ENCODE results near the gene FTO.

FTO gene

DNA sequence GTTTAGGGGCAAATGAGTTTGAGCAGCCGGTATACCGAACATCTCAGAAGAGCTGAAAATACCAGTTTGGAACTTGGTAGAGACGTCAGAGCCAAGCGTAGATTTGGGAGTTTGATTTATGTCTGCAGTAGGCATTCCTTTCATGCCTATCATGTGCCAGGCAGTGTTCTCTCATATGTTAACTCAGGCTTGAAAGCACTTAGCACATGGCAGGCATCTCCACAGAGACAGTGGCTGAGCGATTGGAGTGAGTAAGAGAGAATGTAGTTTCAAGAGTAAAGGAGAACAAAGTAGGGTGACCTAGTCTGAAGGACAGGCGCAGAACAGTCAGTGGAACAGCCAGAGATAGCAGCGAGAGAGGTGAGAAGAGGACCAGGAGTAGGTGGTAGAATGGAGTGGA is 207.0 kb downstream of the FTO start:
- DNase-seq = no peak

DNA sequence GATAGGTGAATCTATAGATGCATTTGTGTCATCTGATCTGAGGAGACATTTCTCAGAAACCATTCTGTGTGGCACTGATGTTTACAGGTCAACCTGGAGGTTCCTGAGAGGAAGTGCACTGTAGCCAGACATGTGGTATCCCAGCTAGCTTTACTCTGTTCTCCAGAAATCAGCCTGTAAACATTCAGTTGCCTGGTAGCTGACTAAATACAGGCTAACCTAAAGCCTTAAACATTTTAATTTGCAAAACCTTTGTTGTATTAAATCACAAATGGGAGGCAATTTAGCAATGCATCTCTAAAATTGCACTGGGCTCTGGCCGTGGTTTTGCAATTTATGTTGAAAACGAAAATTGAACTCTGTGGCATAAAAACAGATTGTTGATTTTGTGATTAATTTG is 207.6 kb downstream of the FTO start:
- DNase-seq = no peak

DNA sequence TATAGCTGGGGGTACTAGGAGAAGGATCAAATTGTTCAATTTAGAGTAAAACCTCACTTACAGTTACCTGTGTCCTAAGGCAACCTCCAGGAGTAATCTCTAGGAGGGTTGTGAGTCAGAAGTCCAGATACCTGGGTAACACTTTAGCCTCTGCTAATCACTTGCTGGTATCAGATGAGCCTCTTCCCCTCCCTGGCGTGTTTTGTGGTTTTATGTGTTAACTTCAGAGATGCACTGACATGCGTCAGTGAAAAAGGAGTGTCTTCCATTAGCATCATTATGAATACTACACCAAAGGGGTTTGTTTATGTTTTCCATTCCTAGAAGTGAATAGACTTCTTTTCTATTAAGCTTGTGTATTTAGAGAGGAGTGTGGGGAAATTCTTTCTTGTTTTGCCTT is 208.2 kb downstream of the FTO start:
- DNase-seq = no peak

DNA sequence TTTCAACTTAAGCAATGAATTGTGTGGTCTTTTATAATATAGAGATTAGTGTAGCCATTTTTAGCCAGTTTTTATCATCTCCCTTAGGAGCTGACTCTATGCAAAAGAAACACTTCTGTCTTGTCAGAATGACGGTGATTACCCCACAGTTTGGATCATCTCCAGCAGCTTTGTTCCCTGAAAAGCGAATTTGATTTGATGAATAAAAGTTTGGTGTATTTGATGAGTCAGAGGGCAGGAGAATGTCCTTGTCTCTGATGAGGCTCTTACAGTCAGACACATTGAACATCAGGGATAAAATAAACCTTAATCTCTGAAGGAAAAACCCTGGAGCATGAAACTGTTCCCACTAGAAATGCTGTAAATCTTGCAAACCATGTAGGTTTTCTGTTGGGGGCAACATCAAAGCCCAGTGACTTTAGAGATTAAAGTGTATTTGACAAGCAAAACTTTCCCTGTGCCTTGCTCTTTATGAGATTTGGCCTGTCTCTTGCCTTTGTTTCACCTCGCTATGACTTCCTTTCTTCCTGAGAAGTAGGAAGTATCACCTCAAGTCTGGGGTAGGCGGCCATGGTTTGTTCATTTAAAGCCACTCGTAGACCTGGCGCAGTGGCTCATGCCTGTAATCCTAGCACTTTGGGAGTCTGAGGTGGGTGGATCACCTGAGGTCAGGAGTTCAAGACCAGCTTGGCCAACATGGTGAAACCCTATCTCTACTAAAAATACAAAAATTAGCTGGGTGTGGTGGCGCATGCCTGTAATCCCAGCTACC is 209.3 kb downstream of the FTO start:
- DNase-seq = no peak

DNA sequence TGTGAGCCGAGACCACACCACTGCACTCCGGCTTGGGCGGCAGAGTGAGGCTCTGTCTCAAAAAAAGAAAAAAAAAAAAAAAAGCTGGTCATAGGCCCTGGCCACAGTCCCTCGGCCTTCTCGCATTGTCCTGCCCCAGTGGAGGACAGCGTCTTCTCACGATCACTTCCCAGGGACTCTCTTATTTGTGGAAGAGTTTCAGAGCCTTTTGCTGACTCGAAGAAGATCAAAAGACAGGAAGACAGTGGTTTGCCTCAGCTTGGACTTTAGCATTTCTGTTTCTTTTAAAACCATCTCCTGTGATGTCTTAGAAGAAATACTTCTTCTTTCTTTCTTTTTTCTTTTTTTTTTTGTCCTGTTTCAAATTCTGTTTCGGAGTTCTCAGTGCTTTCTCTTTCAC is 210.0 kb downstream of the FTO start:
- no peak for DNase-seq

DNA sequence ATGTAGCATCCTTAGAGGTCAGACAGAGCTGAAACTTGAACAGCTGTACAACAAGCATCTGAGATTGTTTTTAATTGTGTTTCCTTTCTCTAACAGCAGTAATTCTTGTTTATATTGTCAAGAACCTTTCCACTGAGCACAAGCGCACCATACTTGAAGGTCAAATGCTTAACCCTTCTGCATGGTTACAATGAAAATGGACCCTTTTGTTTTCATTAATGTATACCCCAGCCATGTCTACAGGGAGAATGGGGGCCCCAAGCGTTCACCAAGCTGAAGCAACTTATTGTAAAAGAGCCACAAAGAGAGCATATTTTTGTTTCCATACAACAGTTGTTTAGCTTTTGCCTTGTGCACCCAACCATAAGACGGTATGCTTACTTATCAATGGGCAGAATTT is 210.8 kb downstream of the FTO start:
- DNase-seq = no peak

DNA sequence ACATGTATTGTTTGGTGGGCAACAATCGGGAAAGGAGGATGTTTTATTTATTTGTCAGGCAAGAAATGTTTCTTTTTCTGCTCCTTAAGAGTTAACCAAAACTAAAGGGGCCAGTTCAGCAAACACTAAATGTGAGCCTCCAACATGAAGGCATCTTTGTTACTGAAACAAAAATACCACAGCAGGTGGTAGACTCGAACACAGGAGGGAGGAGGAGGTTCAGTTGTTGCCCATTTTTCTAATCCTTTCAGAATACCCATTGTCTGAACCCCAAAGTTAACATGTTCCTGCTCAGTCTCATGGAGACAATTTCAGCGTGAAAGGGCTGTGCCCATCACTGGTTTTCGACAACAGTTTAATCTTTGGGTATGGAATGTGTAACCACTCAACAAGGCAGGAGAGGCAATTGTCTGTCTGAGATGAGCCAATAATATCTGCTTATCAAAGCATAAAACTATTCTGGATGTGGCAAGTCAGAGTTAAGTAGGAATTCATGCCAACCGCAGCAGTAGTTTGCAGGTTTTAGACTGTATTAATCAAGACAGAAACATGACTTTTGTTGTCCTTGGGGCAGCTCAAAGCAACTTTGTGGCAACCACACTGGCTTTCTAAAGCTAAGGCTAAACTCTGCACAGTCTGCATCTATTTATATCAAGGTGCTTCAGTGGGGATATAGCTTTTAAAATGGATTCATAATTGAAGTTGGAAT is 211.7 kb downstream of the FTO start:
- DNase-seq = no peak

DNA sequence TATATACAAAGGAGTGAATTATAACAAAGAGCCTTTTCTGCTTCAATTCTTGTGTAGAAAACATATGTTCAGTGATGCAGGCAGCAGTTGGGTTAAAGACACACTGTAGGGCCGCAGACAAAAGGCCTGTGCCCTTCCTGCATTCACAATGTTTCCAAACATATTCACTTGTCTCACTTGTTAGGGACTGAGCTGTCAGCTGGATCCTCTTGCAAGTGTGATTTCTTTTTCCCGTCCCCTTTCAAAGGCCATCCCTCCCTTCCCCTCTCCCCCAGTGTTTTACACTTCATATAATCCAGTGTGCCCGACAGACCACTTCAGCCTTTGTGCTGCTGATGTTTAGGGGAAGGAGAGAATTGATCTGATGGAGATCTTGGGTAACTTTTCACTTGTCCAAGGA is 217.0 kb downstream of the FTO start:
- DNase-seq = no peak

DNA sequence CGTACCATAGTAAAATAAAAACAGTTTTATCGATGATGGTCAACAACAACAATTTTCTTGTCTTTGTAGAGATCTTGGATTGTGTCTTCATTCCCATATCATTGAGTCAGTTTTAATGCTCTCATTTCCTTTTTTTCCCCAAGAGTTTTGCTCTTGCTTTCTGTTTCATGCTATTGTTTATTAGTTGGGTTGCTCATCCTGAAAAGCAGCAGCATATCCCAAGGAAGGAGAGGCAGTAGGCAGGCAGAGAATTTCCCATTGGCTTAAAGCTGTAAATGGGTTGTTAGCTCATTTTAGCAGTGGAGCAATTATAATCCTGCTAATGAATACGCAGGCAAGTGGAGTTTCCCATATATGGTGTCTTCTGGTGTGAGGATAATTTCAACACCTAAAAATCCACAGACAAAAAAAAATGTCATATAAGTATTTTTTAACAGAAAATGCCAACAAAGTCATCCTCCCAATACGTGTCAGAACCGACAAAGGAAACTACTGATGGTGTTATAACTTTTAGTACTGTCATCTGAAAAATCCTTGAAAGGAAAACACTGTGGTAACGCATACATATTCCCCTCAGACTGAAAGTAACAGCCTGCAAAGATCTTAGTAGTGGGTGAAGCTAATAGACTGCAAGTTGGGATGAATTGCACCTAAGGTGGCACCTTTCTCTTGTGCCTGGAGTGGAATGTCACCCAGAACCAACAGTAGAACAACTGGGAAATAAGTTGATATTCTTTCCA is 218.3 kb downstream of the FTO start:
- no peak for DNase-seq

DNA sequence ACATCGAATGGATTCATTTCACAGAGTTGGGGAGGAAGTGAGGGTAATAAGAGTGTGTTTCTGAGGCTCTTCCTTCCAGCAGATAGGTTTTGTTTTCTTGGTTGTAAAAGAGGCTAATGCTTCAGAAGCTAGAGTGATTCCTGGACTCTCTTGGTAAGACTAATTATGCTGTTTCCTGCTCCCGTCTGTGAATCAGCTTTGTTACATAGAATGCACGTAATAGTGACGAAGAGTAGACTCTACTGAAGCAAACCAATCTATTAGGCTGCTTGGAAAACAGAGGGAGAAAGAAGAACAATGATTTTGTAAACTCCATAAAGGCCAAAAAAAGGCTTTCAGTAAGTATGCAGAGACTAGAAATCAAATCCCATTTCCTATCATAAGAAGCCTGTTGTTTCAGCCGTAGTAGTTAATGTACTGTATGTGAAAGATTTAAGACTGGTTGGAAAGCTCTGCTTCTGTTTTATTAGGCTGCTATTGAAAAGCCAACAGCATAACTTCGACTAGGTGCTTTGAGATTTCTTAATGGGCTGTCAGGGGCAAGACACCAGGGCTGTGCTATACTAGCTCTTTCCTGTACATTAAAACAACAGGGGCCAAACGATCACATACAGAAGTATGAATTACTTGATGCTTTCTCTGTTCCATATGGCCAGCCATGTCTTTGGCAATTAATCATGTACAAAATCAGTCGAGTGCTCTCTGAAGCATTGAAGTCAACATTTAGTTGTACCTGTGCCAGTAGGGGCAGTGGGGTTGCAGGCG is 219.0 kb downstream of the FTO start:
- DNase-seq = no peak

DNA sequence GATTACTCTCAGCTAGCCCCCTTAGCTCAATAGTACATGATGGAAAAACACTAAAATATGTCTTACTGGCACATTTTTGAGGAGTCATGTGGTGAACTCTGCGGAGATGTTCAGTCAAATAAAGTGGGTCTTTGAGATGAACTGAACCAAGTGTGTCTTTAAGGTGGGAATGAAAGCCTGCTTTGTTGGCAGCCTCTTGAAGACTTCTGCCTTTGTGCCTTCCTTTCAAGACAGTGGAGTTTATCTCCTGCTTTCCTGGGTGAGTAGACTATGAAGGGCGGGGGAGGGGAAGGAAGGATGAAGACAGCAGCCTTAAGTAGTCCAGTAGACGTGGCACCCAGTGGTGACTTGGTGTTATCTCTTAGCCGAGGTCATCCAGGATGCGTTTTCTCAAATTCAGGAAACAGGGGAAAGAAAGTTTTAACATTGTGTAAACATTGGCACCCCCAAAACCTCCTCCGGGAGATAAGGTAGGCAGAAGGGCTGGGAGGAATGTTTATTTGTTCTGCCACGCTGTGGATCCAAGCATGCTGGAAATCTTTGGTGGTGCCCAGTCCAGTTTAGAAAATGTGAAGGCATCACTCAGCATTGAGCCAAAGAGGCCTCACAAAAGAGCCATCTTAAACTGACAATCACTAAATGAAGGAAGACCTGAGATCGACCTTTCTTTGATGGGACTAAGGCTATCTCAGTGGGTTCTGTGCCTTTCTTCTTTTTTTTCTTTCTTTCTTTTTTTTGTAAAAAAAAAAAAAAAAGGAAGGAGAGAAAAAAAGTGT is 220.6 kb downstream of the FTO start:
- DNase-seq = no peak

DNA sequence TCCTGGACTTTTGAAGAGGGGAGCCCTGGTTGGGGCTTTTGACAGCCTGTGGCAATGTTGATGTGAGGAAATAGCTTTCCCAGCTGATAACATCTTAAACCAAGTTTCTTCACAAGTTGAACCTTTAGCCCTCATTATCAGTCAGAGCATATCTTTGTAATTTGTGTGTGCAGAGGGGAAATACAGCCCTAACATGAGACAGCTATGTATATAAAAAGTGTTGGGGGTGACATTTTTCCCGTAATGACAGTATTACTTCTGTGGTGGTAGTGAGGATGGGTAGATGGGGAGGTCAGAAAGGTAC is 221.1 kb downstream of the FTO start:
- no peak for DNase-seq

DNA sequence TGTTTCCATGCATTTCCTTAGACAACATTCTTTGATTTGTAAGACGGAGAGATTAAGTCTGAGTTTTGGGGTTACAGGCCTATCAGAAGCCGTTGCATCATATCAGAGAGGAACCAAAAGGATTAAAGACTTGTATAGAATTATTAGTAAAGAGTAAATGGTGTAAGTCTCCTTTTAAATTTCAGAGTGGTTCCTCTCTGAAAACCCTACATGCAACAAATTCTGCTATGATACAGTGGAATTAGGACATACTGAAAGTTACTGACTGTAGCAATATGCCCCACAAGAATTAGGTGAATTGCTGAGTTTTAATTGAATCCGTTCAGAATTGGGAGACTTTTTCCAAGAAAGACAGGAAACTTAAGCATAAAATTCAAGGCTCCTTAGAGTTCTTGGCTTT is 221.6 kb downstream of the FTO start:
- no peak for DNase-seq

DNA sequence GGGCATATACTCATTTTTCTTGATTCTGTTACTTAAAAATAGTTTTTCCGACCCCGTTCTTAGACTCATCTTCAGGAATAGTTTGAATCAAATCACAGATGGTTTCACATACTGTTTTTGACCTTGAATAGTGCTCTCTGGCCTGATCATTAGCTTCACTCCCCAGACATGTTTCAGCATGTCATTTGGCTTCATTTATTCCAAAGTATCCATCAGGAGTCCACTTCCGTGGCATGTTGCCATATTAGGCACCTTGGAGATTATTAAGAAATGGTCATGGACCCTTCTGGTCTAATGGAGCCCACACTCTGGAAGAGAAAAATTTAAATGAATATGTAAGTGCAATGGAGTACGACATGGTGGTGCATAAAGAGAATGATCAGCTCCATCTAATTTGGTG is 222.3 kb downstream of the FTO start:
- no peak for DNase-seq

DNA sequence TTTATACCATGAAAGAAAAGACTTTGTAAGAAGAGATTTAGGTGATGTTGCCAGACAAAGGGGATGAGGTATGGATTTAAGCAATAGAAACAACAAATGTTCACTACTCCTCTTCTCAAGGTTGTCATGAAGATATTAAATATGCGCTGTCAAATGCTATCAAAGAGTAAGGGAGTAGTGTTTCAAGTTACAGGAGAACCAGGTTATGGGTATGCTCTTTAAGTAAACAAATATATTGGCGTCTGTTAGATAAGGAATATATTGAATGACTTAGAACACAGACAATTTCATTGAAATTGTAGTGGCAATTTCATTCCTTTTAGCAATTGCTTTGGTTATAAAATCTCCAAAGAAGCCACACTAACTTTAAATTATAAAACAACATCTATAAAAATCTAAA is 229.0 kb downstream of the FTO start:
- DNase-seq = no peak

DNA sequence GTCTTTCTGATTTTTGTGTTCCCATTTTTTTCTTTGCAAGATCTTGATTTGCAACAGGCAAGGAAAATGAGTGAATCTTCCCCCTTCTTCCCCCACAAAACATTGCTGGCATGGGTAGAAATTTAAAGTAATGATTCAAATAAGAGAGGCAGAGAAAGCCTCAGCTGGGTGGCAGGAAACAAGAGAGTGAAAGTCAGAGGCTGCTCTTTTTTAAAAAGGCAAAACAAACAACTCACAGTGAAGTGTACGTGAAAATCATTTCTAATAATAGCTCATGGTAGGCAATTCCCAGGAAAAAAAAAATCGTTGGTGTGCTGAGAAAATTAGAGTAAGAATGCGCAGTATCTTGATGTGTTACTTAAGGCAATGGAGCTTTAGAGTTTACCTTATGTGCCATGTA is 229.5 kb downstream of the FTO start:
- DNase-seq = no peak

DNA sequence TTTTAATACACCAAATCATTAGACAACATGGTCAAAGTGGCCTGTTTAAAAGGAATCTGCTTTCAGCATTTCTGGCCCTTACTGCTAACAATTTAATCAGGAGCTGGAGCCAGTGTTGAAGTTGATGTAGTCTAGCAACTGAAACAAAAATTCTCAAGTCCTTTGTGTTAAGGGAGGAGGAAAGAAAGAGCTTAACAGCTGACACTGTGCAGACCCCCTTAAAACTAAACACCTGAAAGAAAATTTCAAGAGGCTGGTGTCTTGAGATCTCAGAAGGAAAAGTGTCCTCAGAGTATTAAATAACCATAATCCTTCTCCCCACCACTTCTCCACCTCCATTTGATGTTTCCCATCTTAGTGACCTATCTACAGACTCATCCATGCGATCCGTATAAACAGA is 232.1 kb downstream of the FTO start:
- no peak for DNase-seq

DNA sequence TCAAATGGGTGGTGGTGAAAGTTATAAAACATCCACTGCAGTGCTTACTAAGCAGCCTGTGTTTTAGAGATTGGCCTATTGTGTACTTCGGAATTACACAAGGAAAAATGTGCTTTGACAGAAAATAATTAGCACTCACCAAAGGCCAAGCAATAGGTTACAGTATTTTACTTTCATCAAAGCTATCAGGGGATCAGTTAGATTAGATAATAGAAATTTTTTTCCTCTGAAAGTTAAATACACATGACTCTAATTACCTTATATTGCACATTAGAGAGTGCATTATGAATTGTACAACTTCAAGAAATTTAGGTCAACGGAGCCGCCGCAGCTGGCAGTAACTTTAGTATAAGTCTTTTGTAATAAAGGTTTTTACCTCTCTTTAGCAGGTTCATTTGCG is 232.6 kb downstream of the FTO start:
- DNase-seq = no peak

DNA sequence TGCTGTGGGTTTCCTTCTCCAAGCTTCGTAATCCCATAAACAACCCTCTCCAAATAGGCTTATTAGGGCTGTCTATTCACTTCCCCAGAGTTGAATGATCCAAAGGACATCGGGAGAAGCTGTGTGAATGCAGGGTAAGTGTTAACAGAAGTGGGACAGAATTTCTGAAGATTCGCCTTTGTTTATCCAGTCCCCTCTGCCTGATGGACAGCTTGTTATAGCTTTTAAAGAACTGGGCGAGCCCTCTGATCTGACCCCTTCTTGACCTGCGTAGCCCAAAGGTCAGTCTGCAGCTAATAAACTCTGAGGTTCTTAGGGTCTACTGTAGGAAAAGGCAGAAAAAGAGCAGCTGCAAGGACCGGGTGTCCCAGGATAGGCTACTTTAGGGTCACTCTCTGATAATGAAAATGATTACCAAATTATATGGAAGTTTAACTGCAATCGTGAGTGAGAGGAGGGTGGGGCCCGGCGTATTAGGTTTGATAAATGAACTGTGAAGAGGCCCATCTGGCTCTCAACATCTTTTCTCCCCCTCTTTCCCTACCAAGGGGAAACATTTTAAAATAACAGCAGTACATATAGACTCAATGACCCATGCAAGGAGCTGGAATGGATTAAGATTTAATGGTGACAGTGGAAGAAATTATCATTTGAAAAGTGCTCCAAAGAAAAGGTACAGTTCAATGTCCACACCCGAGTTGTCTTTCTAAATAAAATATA is 233.4 kb downstream of the FTO start:
- no peak for DNase-seq

DNA sequence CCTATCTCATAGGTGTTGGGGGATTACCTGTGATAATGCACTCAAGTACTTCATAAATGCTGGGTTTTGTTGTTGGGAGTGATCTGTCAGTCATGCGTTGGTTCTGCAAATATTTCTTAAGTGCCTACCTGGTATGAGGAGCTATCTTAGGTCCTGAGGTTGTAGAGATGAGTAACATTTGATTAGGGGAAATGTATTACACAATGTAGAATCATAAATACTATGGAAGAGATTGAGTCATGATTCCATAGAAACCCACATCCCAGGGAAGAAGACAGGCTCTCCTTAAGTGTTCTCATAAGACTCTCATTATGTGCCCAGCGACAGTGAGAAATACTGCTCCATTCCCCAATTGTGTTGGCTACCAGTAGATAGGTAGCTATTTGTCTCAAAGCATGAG is 240.1 kb downstream of the FTO start:
- DNase-seq = no peak

DNA sequence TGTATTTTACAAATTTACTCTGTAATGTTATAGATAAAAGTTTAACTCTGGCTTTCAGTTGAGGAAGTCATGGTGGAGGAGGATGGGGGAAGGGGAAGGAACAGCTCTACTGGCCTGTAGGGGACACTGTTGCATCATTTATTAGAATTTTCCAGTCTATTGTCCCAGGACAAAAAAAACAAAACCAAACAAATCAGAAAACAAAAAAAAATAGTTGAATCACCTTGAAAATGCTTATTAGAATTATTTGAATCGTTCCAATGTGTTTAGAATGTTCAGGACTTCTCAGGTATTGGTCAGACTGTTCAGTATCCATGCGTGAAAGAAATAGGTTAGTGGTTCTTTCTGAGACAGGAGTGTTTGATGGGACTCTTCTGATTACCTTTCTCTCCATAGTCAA is 242.0 kb downstream of the FTO start:
- no peak for DNase-seq

DNA sequence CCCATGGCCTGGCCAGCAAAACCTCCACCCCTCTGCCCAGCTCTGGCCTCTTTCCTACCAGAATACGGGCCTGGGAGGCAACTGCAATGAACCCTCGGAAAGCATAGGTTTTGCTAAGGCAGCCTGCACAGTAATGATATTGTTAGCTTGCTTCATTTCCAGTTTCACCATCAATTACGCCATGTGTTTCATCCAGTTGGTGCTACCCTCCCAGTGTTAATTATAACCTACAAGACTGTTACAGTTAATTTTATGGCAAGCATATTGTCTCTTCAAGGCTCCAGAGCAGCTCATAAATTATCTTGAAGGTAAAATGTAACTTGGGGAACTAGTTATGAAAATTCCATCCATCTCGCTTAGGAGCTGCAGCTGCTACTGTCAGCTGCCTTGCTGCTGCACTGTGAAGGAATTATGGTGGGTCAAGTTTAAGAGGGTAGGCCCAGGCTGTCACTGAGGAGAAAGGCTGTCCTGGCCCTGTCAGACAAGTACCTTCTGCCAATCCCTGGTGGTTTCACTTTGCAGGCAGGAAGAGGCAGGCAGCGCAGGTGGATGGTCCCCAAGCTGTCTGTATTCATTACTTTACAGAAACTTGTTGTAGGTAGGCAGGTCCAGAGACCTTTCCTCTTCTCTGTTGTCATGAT is 242.9 kb downstream of the FTO start:
- DNase-seq = no peak
